SU-DHL-6 (cell line): ENCODE measurements around the gene RASD2.

Experiments
- H2AFZ ChIP-seq: fragments of 200-600 bp; sonication (generic); 2 replicates; pipeline ENCODE4 v1.6.1; 2014; ENCODE audit warnings: low read depth, mild to moderate bottlenecking, moderate library complexity, mixed read lengths, antibody characterized with exemption, low read length; ENCODE audit not compliant: severe bottlenecking
- H3F3A ChIP-seq: fragments of 200-600 bp; shearing (Covaris generic); 2 replicates; pipeline ENCODE4 v1.6.0; 2016; ENCODE audit warnings: antibody characterized with exemption, mild to moderate bottlenecking; ENCODE audit not compliant: insufficient read depth
- H3K27ac ChIP-seq: fragments of 200-600 bp; sonication (generic); 2 replicates; pipeline ENCODE4 v1.5.1; 2016; ENCODE audit warnings: low read depth, mild to moderate bottlenecking, low read length, moderate library complexity, mixed read lengths
- H3K27me3 ChIP-seq: fragments of 200-600 bp; sonication (generic), shearing (Covaris generic); 2 replicates; pipeline ENCODE4 v1.6.0; 2014; ENCODE audit warnings: mild to moderate bottlenecking, low read length
- H3K36me3 ChIP-seq: fragments of 200-600 bp; sonication (generic); 2 replicates; pipeline ENCODE4 v1.6.1; 2014; ENCODE audit warnings: mild to moderate bottlenecking, low read length, mixed read lengths
- H3K4me2 ChIP-seq: fragments of 300-600, 200-600 bp; shearing (Covaris generic), sonication (generic); 2 replicates; pipeline ENCODE4 v1.6.0; 2014; ENCODE audit warnings: low read length, low read depth, mild to moderate bottlenecking; ENCODE audit not compliant: poor library complexity, severe bottlenecking
- H3K4me3 ChIP-seq: fragments of 200-600 bp; sonication (generic); 2 replicates; pipeline ENCODE4 v1.5.1; 2014; ENCODE audit warnings: antibody characterized with exemption, low read length, mild to moderate bottlenecking, mixed read lengths; ENCODE audit not compliant: insufficient read depth, poor library complexity, severe bottlenecking
- H3K79me2 ChIP-seq: fragments of 200-600 bp; sonication (generic); 2 replicates; pipeline ENCODE4 v1.6.1; 2014; ENCODE audit warnings: mild to moderate bottlenecking, low read length, moderate library complexity; ENCODE audit not compliant: insufficient read depth
- H3K9ac ChIP-seq: fragments of 200-600 bp; sonication (generic); 2 replicates; pipeline ENCODE4 v1.7.0; 2014; ENCODE audit warnings: mild to moderate bottlenecking, low read length
- H3K9me2 ChIP-seq: fragments of 200-600 bp; sonication (generic); replicated peaks from 2 replicates; pipeline ENCODE4 v1.6.1; 2014; ENCODE audit warnings: low read length; ENCODE audit not compliant: insufficient read depth
- H3K9me3 ChIP-seq: fragments of 200-600 bp; sonication (generic); 2 replicates; pipeline ENCODE4 v1.6.1; 2014; ENCODE audit warnings: low read length, mixed read lengths; ENCODE audit not compliant: insufficient read depth
- H4K20me1 ChIP-seq: fragments of 200-600 bp; sonication (generic); 2 replicates; pipeline ENCODE4 v1.6.1; 2014; ENCODE audit warnings: low read depth, mild to moderate bottlenecking, antibody characterized with exemption, low read length, moderate library complexity, mixed read lengths
- CTCF ChIP-seq: fragments of 200-600 bp; sonication (generic); IDR thresholded peaks from one replicate; pipeline ENCODE4 v1.5.1; 2017; ENCODE audit warnings: antibody characterized with exemption, mild to moderate bottlenecking, low read length, moderate library complexity; ENCODE audit not compliant: insufficient read depth, poor library complexity, severe bottlenecking
- EZH2phosphoT487 ChIP-seq: fragments of 200-600 bp; sonication (generic), shearing (Covaris generic); conservative IDR thresholded peaks from 2 replicates; pipeline ENCODE4 v1.6.1; 2018; ENCODE audit warnings: mild to moderate bottlenecking, antibody characterized with exemption, low read length, moderate library complexity, mixed read lengths

RASD2 gene

DNA sequence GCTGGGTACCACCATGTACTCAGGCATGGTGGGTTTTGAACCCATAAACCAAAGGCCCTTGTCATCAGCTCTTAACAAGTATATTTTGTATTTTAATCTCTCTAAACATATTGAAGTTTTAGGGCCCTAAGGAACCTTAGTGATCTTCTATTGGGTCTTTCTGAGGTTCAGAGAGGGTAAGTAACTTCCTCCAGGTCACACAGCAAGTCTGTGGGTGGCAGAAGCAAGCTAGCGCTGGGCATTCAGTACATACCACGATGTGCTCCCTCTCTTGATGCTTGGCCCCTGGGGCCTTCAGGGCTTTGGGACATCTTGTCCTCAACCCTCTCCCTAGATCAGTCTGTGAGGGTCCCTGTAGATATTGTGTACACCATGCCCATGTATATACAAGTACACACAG lies 12.7 kb downstream of the RASD2 start:
- Histone ChIP-seq H3K79me2 (no peaks in the 10 kb centered on the region), H3K36me3 (no peaks in the 10 kb centered on the region), H3F3A (no peaks in the 10 kb centered on the region), H3K9me2 (no peaks in the 10 kb centered on the region), H3K4me3 (no peak overlapping the region), H3K27ac (no peak overlapping the region), H3K9ac (no peak overlapping the region), H3K9me3 (no peaks in the 10 kb centered on the region), H3K4me2 (no peak overlapping the region), H3K27me3 (no peaks in the 10 kb centered on the region), H2AFZ (no peak overlapping the region), H4K20me1 (no peaks in the 10 kb centered on the region)
- TF ChIP-seq EZH2phosphoT487 (no peak), CTCF (no peak)

DNA sequence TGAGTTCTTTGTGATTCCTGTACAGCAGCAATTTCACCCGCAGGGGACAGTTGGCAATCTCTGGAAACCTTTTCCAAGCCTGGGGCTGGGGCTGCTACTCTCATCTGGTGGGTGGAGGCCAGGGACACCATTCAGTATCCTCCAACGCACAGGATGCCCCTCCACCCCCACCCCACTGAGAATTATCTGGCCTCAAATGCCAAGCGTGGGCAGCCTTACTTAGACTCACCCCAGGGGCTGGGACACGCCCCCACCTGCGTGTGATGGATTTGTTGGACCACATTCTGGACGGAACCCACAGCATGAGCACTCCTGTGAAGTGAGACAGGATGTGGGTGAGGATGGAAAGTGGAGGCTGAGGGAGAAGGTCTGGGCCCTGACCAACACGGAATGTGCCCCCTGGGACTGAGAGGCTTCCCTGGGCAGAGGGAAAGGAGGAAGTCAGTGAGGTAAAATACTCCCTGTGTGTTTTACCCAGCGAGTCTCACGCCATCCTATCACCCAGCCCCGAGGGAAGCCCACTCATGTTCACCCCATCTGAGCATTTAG lies 13.7 kb downstream of the RASD2 start:
- Histone ChIP-seq H3F3A (no peaks in the 10 kb centered on the region), H3K4me2 (no peak overlapping the region), H3K27me3 (no peaks in the 10 kb centered on the region), H3K9ac (no peak overlapping the region), H3K79me2 (no peaks in the 10 kb centered on the region), H3K9me3 (no peaks in the 10 kb centered on the region), H3K4me3 (no peak overlapping the region), H3K9me2 (no peaks in the 10 kb centered on the region), H2AFZ (no peak overlapping the region), H3K36me3 (no peaks in the 10 kb centered on the region), H3K27ac (no peak overlapping the region), H4K20me1 (no peaks in the 10 kb centered on the region)
- no peak for TF ChIP-seq CTCF
- TF ChIP-seq EZH2phosphoT487 = no peak

DNA sequence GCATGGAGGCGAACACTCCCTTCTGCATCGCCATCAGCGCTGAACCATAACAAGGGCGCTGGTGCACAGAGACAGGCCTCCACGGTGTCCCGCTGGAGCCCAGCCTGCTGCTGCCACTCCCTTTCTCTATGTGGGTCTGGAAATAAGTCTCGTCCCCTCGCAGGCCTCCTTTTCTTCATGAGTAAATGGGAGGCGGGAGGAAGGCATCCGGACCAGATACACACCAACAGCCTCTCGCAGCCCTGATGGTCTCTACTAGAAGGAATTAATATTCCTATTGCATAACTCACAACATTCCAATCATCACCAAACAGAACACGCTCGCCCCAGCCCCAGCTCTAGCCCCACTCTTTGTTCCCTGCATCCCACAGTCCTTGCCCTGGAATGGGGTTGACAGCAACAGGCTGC lies 14.9 kb downstream of the RASD2 start:
- Histone ChIP-seq H4K20me1 (no peaks in the 10 kb centered on the region), H3K9me3 (no peaks in the 10 kb centered on the region), H3K9me2 (no peaks in the 10 kb centered on the region), H2AFZ (no peak overlapping the region), H3K4me3 (no peak overlapping the region), H3K27me3 (no peaks in the 10 kb centered on the region), H3K79me2 (no peaks in the 10 kb centered on the region), H3K36me3 (no peaks in the 10 kb centered on the region), H3K4me2 (no peak overlapping the region), H3F3A (no peaks in the 10 kb centered on the region), H3K27ac (no peak overlapping the region), H3K9ac (no peak overlapping the region)
- TF ChIP-seq CTCF = no peak
- no peak for TF ChIP-seq EZH2phosphoT487
